HG02885 (cell line): ENCODE data around the gene G3BP1.
"Not testable (repeated sequence)": the region's sequence is repeated elsewhere in the genome, so short reads cannot be mapped to it uniquely, and the experiment has no call there.

Experiments used
- ATAC-seq: cut with Tn5 transposase; IDR thresholded peaks from one replicate; pipeline ENCODE4 v1.9.1; 2021; ENCODE audit warnings: mild to moderate bottlenecking; ENCODE audit not compliant: unreplicated experiment, poor library complexity

G3BP1 gene

DNA sequence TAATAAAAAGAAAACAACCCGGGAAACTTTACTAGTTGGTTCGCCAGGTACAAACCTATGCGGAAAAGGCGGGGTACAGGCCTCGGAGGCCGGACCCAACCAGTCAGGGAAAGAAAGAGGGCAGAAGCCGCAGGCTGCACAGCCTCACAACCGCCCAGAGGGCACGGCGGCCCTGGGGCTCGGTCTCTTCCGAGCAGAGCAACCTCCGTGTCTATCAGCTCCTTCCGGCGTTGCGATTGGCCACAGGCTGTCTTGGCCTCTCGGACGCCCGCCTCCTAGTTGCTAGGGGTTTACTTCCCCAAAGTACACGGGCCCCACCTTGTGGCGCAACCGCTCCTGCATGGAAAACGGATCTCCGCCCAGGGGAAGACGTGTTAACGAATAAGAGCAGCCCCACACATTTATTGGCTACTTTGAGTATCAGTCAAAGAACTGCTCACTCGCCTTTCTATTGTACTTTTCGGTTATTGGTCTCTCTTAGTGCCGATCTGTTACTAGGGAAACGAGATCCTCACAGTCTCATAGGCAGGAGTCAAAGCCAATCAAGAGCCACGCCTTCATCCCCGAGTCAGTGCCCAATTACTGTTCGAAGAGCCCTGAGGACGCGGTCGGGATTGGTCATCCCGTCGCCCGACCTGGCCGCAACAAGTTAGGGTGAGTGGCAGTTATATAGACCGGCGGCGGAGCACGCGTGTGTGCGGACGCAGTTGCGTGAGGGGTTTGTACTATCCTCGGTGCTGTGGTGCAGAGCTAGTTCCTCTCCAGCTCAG lies at the start of gene G3BP1:
TSS of gene G3BP1 (plus strand) at position 696 of the 770 bp plus-strand sequence. CDS start 14,667 bp downstream, outside the sequence.
- peak; percentile 80 for ATAC-seq

GRCh38 chr5:151722546-151722945 lies 49.2 kb upstream of the G3BP1 start:
- ATAC-seq, result no peak

GRCh38 chr5:151724360-151724759 lies 47.4 kb upstream of the G3BP1 start:
- no peak for ATAC-seq

DNA sequence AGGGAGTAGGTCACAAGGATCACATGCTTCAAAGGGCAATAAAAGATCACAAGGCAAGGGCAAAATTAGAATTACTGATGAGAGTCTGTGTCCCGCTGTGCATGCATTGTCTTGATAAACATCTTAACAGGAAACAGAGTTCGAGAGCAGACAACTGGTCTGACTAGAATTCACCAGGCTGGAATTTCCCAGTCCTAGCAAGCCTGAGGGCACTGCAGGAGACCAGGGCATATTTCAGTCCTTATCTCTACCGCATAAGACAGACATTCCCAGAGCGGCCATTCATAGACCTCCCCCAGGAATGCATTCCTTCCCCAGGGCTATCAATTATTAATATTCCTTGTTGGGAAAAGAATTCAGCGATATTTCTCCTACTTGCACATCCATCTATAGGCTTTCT lies 42.2 kb upstream of the G3BP1 start:
- ATAC-seq, result not testable (repeated sequence)

GRCh38 chr5:151730381-151730780 lies 41.4 kb upstream of the G3BP1 start:
- no peak for ATAC-seq

- ATAC-seq, result no peak
These were observed 38.2 kb upstream of the G3BP1 start for GRCh38 chr5:151733358-151734063.

DNA sequence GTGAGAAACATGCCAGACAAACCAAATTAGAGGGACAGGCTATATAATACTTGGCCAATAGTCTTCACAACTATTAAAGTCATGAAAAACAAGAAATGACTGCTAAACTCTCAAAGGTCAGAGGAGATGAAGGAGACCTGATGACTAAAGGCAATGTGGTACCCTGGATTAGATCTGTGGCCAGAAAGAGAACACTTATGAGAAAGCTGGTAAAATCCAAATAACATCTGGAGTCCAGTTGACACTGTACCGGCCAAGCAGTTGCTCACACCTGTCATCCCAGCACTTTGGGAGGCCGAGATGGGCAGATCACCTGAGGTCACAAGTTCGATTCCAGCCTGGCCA lies 37.7 kb upstream of the G3BP1 start:
- ATAC-seq, result no peak

DNA sequence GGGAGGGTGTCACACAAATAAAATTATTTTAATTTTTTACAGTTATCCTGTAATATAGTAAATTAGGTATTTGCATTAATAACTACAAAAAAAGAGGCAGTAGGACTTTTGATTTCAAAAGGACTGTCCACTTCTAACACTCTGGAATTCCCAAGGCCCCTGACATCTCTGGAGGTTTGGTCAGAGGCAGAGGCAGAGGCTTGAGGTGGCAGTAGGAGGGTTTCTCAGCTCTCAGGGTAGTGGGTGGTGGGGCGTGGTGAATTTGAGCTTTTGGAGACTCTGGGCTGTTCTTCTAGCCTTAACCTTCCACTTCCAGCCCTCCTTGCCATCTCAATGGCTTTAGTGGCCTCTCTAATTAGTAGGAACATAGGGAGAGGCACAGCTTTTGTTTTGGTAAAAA lies 36.1 kb upstream of the G3BP1 start:
- no peak for ATAC-seq

- ATAC-seq, result no peak
These were observed 34.3 kb upstream of the G3BP1 start for GRCh38 chr5:151737431-151737830.

GRCh38 chr5:151738125-151738848 lies 33.5 kb upstream of the G3BP1 start:
- no peak for ATAC-seq

- no peak for ATAC-seq
These were observed 32.4 kb upstream of the G3BP1 start for GRCh38 chr5:151739395-151739794.

DNA sequence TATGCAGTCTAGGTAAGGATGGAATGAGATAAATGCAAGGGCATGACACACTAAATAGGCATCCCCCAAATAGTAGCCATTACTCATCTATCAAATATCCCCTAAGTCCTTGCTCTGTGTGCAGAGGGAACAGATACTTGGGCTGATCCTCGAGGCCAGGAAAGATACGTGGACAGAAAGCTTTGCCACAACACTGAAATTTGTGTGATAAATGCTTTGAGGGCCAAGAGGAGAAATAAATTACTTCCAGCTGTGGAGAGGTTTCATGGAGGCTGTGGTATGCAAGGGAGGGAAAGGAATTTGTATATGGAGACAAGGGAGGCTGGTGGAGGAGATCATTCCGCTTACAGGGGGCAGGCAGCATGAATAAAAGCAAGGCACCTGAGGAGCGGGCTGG lies 31.8 kb upstream of the G3BP1 start:
- no peak for ATAC-seq

- peak; percentile 70 for ATAC-seq
These were observed 31.3 kb upstream of the G3BP1 start for GRCh38 chr5:151740336-151740942.

DNA sequence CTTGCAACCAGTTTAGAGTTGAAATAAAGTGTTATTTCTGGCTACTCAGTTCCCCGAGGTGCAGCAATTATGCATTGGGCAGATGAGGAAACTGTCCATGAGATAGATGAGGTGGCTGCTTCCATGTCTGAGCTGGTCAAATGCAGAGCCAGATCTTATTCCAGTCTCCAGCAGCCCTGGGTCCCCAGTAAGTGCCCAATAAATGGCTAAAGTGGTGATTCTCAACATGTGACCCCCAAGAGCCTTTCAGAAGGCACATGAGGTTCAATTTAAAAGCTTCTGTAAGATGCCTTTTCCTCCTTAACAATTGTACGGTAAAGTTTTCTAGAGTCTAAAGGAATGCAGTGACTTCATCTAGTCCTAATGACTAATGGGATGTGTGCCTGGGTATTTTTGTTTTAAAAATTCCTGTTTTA lies 30.8 kb upstream of the G3BP1 start:
- ATAC-seq, result peak; percentile 13

- ATAC-seq, result no peak
These were observed 29.9 kb upstream of the G3BP1 start for GRCh38 chr5:151741678-151742423.

GRCh38 chr5:151742870-151743294 lies 28.9 kb upstream of the G3BP1 start:
- ATAC-seq, result no peak

DNA sequence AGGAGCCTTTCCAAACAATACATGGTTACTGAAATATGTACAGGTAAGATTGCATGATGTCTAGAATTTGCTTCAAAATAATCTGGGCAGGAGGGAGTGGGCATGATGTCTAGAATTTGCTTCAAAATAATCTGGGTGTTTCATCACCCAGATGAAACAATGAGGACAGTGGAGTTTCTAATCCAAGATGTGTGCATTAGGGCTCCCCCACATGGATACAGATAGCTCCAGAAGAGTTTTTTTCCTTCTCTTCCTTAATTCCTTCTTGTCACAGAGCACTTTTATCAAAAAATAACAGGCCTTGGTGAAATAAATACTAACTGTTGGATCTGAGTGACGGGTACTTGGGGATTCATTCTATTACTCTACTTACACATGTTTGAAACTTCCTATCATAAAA lies 28.2 kb upstream of the G3BP1 start:
- no peak for ATAC-seq

- peak; percentile 51 for ATAC-seq
These were observed 26.6 kb upstream of the G3BP1 start for GRCh38 chr5:151745071-151745705.

- no peak for ATAC-seq
These were observed 21.6 kb upstream of the G3BP1 start for GRCh38 chr5:151750121-151750520.

DNA sequence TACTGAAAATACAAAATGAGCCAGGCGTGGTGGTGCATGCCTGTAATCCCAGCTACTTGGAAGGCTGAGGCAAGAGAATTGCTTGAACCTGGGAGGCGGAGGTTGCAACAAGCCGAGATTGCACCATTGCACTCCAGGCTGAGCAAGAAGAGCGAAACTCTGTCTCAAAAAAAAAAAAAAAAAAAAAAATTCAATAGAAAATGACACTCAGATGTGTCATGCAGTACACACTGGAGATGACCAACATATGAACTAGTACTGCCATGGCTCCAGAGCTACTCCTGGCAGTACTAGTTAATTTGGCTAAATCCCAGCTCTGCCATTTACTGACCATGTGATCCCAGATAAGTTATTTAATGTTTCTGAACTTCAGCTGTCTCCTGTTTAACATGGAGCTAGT lies 20.7 kb upstream of the G3BP1 start:
- ATAC-seq, result no peak
